H9 (cell line): ENCODE data around the gene RAB3C. TPM values are rescaled to one million over a fixed set of nuclear protein-coding genes. Genes with fewer than 3 reads are reported as not detected.

Source experiments
- DNase-seq: peaks from one replicate; pipeline ENCODE4 v3.0.0-alpha.2; 2017
- H2AFZ ChIP-seq: one replicate; pipeline ENCODE4 v1.6.1; 2013; ENCODE audit warnings: mild to moderate bottlenecking, low read length, control low read depth, moderate library complexity
- H2AK5ac ChIP-seq: 2 replicates; pipeline ENCODE4 v1.6.1; 2013; ENCODE audit warnings: low read length, control low read depth, mixed read lengths; ENCODE audit not compliant: insufficient read length
- H2BK120ac ChIP-seq: one replicate; pipeline ENCODE4 v1.6.1; 2013; ENCODE audit warnings: low read depth, mild to moderate bottlenecking, low read length, control low read depth, inconsistent platforms; ENCODE audit not compliant: poor library complexity, severe bottlenecking
- H2BK12ac ChIP-seq: 2 replicates; pipeline ENCODE4 v1.6.1; 2013; ENCODE audit warnings: low read length, control low read depth, mixed read lengths, low read depth; ENCODE audit not compliant: insufficient read length
- H2BK15ac ChIP-seq: 2 replicates; pipeline ENCODE4 v1.6.1; 2013; ENCODE audit warnings: low read depth, low read length, control low read depth
- H2BK20ac ChIP-seq: one replicate; pipeline ENCODE4 v1.6.1; 2013; ENCODE audit warnings: low read depth, mild to moderate bottlenecking, low read length, control low read depth, inconsistent platforms; ENCODE audit not compliant: poor library complexity, severe bottlenecking
- H2BK5ac ChIP-seq: 2 replicates; pipeline ENCODE4 v1.6.1; 2013; ENCODE audit warnings: low read length, control low read depth, mixed read lengths; ENCODE audit not compliant: insufficient read length
- H3K14ac ChIP-seq: 2 replicates; pipeline ENCODE4 v1.6.1; 2013; ENCODE audit warnings: low read length, control low read depth; ENCODE audit not compliant: insufficient read depth
- H3K18ac ChIP-seq: 2 replicates; pipeline ENCODE4 v1.6.1; 2013; ENCODE audit warnings: low read depth, mild to moderate bottlenecking, mixed read lengths, low read length, control low read depth; ENCODE audit not compliant: insufficient read length
- H3K23ac ChIP-seq: 2 replicates; pipeline ENCODE4 v1.6.1; 2013; ENCODE audit warnings: low read length, control low read depth, mixed read lengths, low read depth; ENCODE audit not compliant: insufficient read length
- H3K23me2 ChIP-seq: 2 replicates; pipeline ENCODE4 v1.6.1; 2013; ENCODE audit warnings: low read depth, mild to moderate bottlenecking, mixed read lengths, low read length, control low read depth; ENCODE audit not compliant: insufficient read length, poor library complexity, severe bottlenecking
- H3K27ac ChIP-seq: 2 replicates; pipeline ENCODE4 v1.5.1; 2013; ENCODE audit warnings: low read length, control low read depth, mixed read lengths, low read depth; ENCODE audit not compliant: insufficient read length
- H3K27me3 ChIP-seq: 2 replicates; pipeline ENCODE4 v1.6.1; 2013; ENCODE audit warnings: low read length, control low read depth, inconsistent platforms; ENCODE audit not compliant: insufficient read depth
- H3K4ac ChIP-seq: 2 replicates; pipeline ENCODE4 v1.6.1; 2013; ENCODE audit warnings: low read depth, mild to moderate bottlenecking, control low read depth, inconsistent platforms, low read length, moderate library complexity
- H3K4me1 ChIP-seq: 2 replicates; pipeline ENCODE4 v1.6.1; 2013; ENCODE audit warnings: low read length, control low read depth, inconsistent platforms; ENCODE audit not compliant: insufficient read depth
- H3K4me2 ChIP-seq: 2 replicates; pipeline ENCODE4 v1.6.1; 2013; ENCODE audit warnings: low read length, control low read depth, mixed read lengths; ENCODE audit not compliant: insufficient read length, insufficient read depth
- H3K56ac ChIP-seq: 2 replicates; pipeline ENCODE4 v1.6.1; 2013; ENCODE audit warnings: low read depth, mild to moderate bottlenecking, mixed read lengths, low read length, control low read depth; ENCODE audit not compliant: insufficient read length
- H3K79me1 ChIP-seq: 2 replicates; pipeline ENCODE4 v1.6.1; 2013; ENCODE audit warnings: low read depth, mild to moderate bottlenecking, moderate library complexity, low read length, control low read depth, inconsistent platforms; ENCODE audit not compliant: insufficient read depth, poor library complexity, severe bottlenecking
- H3K79me2 ChIP-seq: 2 replicates; pipeline ENCODE4 v1.6.1; 2013; ENCODE audit warnings: low read length, control low read depth, inconsistent platforms; ENCODE audit not compliant: insufficient read depth
- H3K9ac ChIP-seq: 2 replicates; pipeline ENCODE4 v1.6.1; 2013; ENCODE audit warnings: low read length, control low read depth, mixed read lengths; ENCODE audit not compliant: insufficient read length; ENCODE audit errors: extremely low read depth
- H3K9me3 ChIP-seq: one replicate; pipeline ENCODE4 v1.6.1; 2013; ENCODE audit warnings: low read depth, low read length, inconsistent platforms; ENCODE audit not compliant: control insufficient read depth
- H3T11ph ChIP-seq: one replicate; pipeline ENCODE4 v1.6.1; 2013; ENCODE audit warnings: mild to moderate bottlenecking, low read length, control low read depth, inconsistent platforms
- H4K20me1 ChIP-seq: one replicate; pipeline ENCODE4 v1.6.1; 2013; ENCODE audit not compliant: control insufficient read depth, insufficient read length, insufficient read depth
- H4K5ac ChIP-seq: 2 replicates; pipeline ENCODE4 v1.6.1; 2013; ENCODE audit warnings: low read depth, mild to moderate bottlenecking, mixed read lengths, low read length, control low read depth; ENCODE audit not compliant: insufficient read length
- H4K8ac ChIP-seq: replicated peaks from 2 replicates; pipeline ENCODE4 v1.6.1; 2013; ENCODE audit warnings: low read length, control low read depth, mixed read lengths, low read depth; ENCODE audit not compliant: insufficient read length
- H4K91ac ChIP-seq: 2 replicates; pipeline ENCODE4 v1.6.1; 2013; ENCODE audit warnings: low read depth, mild to moderate bottlenecking, moderate library complexity, mixed read lengths, low read length, control low read depth; ENCODE audit not compliant: insufficient read length
- H3K27ac Mint-ChIP-seq, 3 experiments: 2 replicates in 2 of 3; 3 replicates in 1 of 3; pipeline ENCODE4 v1.8.0; 2020 to 2021; ENCODE audit warnings: mixed read lengths in 3 of 3, mild to moderate bottlenecking in 1 of 3, moderate library complexity in 1 of 3
- H3K27me3 Mint-ChIP-seq: 2 replicates; pipeline ENCODE4 v1.8.0; 2021; ENCODE audit warnings: low read depth, mild to moderate bottlenecking, moderate library complexity, mixed read lengths
- H3K36me3 Mint-ChIP-seq, 3 experiments: 2 replicates in 2 of 3; 3 replicates in 1 of 3; pipeline ENCODE4 v1.8.0; 2020 to 2021; ENCODE audit warnings: low read depth in 3 of 3, mixed read lengths in 3 of 3; ENCODE audit not compliant: insufficient read depth in 1 of 3
- H3K4me1 Mint-ChIP-seq, 2 experiments: 2 replicates each; pipeline ENCODE4 v1.8.0; 2020; ENCODE audit warnings: mixed read lengths in 2 of 2
- H3K4me3 Mint-ChIP-seq, 2 experiments: 2 replicates in 1 of 2; 3 replicates in 1 of 2; pipeline ENCODE4 v1.8.0; 2020 to 2021; ENCODE audit warnings: mild to moderate bottlenecking in 2 of 2, mixed read lengths in 2 of 2, moderate library complexity in 1 of 2
- H3K9me3 Mint-ChIP-seq, 2 experiments: 2 replicates in 1 of 2; 3 replicates in 1 of 2; pipeline ENCODE4 v1.8.0; 2020; ENCODE audit warnings: mild to moderate bottlenecking in 2 of 2, mixed read lengths in 2 of 2, moderate library complexity in 1 of 2
- WGBS: extraction: QIAGEN DNeasy Blood & Tissue Kit; methylation state at CpG from one replicate; pipeline ENCODE4 v1.1.7; 2013; ENCODE audit warnings: missing lambda C conversion rate, low lambda C conversion rate, mixed read lengths; ENCODE audit not compliant: insufficient read length; ENCODE audit errors: extremely low coverage; 5-methylcytosine and 5-hydroxymethylcytosine counted together
- total RNA-seq: library from RNA; stranded (reverse); gene quantifications from 2 replicates; pipeline ENCODE4 v1.2.1, GENCODE V29; 2021
- TF ChIP-seq, protein P1 (sequence below): fragments of 200-600 bp; sonication (generic); conservative IDR thresholded peaks from 3 replicates; pipeline ENCODE4 v1.8.0; 2021; ENCODE audit warnings: antibody characterized with exemption, mild to moderate bottlenecking

Gene RAB3C
- total RNA-seq, 1 experiment from 2014 or later = 16.3 TPM

DNA sequence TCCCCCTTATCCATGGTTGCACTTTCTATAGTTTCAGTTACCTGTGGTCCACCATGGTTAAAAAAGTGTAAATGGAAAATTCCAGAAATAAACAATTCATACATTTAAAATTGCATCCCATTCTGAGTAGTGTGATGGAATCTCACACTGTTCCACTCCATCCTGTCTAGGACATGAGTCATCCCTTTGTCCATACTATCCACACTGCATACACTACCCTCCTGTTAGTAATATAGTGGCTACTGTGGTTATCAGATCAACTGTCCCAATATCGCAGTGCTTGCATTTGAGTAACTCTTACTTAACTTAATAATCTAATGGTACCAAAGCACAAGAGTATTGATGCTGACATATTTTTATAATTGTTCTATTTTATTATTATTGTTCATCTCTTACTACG, 100.7 kb downstream of the RAB3C start:
- Histone ChIP-seq H3K79me2 (no peaks in the 10 kb centered on the region), H2AK5ac (no peak overlapping the region), H2BK15ac (no peak overlapping the region), H4K20me1 (no peaks in the 10 kb centered on the region), H3K27me3 (no peaks in the 10 kb centered on the region), H3K23ac (no peak overlapping the region), H3K18ac (no peak overlapping the region), H4K5ac (no peak overlapping the region), H2BK5ac (no peak overlapping the region), H3K79me1 (no peaks in the 10 kb centered on the region), H3K56ac (no peak overlapping the region), H2BK12ac (no peak overlapping the region), H3T11ph (no peak overlapping the region), H3K9me3 (no peaks in the 10 kb centered on the region), H3K14ac (no peak overlapping the region), H3K27ac (no peak overlapping the region), H3K4ac (no peak overlapping the region), H3K9ac (no peak overlapping the region), H2BK120ac (no peak overlapping the region), H2BK20ac (no peak overlapping the region), H3K4me2 (no peak overlapping the region), H4K8ac (no peak overlapping the region), H3K23me2 (no peaks in the 10 kb centered on the region), H2AFZ (no peak overlapping the region), H3K4me1 (no peaks in the 10 kb centered on the region; the same call in 1 of the 2 replicates), H4K91ac (no peak overlapping the region)
- no peak overlapping the region for H3K4me3 Mint-ChIP-seq
- H3K27me3 Mint-ChIP-seq = no peaks in the 10 kb centered on the region
- TF ChIP-seq, protein P1, sequence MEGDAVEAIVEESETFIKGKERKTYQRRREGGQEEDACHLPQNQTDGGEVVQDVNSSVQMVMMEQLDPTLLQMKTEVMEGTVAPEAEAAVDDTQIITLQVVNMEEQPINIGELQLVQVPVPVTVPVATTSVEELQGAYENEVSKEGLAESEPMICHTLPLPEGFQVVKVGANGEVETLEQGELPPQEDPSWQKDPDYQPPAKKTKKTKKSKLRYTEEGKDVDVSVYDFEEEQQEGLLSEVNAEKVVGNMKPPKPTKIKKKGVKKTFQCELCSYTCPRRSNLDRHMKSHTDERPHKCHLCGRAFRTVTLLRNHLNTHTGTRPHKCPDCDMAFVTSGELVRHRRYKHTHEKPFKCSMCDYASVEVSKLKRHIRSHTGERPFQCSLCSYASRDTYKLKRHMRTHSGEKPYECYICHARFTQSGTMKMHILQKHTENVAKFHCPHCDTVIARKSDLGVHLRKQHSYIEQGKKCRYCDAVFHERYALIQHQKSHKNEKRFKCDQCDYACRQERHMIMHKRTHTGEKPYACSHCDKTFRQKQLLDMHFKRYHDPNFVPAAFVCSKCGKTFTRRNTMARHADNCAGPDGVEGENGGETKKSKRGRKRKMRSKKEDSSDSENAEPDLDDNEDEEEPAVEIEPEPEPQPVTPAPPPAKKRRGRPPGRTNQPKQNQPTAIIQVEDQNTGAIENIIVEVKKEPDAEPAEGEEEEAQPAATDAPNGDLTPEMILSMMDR = no peak
- H3K36me3 Mint-ChIP-seq = no peaks in the 10 kb centered on the region; a peak in 1 of 7 replicates
- H3K27ac Mint-ChIP-seq = no peak overlapping the region
- DNase-seq = no peak
- WGBS = no CpG with 5 or more reads among the region's 2 CpGs
- H3K9me3 Mint-ChIP-seq = no peaks in the 10 kb centered on the region
- H3K4me1 Mint-ChIP-seq = no peaks in the 10 kb centered on the region; a peak in 1 of 4 replicates
